WTC11 (cell line): ENCODE data around the gene COPS7A.

Experiments used
- CTCF ChIP-seq: fragments of 200-600 bp; IDR thresholded peaks from 2 replicates; pipeline ENCODE4 v1.8.0; 2022; ENCODE audit warnings: antibody characterized with exemption
- MAX ChIP-seq: sonication (generic); formaldehyde crosslinking; IDR thresholded peaks from 2 replicates; pipeline ENCODE4 v1.8.0; 2022; ENCODE audit warnings: mild to moderate bottlenecking, missing genetic modification reagents
- NR3C1 ChIP-seq: sonication (generic); formaldehyde crosslinking; conservative IDR thresholded peaks from 2 replicates; pipeline ENCODE4 v1.8.1; 2023; ENCODE audit warnings: low read depth, mild to moderate bottlenecking, missing genetic modification reagents

DNA sequence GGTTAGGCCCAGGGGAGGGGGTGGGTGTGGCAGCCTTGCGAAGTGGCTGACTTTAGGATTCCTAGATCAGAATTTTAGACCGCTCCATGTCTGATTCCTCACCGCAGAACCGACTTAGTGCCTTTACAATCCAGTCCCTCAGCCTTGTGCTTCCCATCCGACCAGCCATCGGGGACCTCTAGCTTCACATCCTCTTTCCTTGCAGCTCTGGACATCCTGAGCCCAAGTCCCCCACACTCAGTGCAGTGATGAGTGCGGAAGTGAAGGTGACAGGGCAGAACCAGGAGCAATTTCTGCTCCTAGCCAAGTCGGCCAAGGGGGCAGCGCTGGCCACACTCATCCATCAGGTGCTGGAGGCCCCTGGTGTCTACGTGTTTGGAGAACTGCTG, 557 bp downstream of the COPS7A start:
- TF ChIP-seq CTCF: no peak
- no peak for TF ChIP-seq MAX (CRISPR knock-in tag)
- no peak for TF ChIP-seq NR3C1 (CRISPR knock-in tag)
